GM23338 (cell line): ENCODE results near the gene PRR14.

Experiments
- TF ChIP-seq, protein P1 (sequence below), 2 experiments: fragments of 200-600 bp in 1 of 2; sonication (generic) in 1 of 2; conservative IDR thresholded peaks; 2 replicates each; pipeline versions ENCODE4 v1.5.1 to v1.6.1; 2016 to 2017; ENCODE audit warnings: antibody characterized with exemption in 2 of 2, low read depth in 2 of 2, mild to moderate bottlenecking in 2 of 2, moderate library complexity in 1 of 2
- TF ChIP-seq, protein P2 (sequence below): IDR thresholded peaks from one replicate; pipeline ENCODE4 v1.6.1; 2018; ENCODE audit warnings: antibody characterized with exemption; ENCODE audit not compliant: unreplicated experiment

DNA sequence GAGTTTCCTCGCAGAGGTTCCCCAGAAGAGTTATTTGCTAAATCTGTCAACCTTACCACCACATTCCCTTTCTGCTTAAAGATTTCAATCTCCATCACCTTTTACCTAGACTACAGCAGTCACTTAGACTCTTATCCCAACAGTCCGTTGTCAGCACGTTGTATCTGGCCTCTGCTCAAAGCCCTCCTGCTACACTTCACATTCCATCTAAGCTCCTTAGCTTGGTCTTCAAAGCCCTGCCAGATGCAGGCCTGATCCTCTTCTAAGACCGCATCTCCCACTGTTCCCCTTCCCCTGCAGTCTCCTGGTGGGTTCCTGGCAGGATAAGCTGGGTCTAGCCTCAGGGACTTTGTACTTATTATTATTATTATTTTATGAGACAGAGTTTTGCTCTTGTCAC lies 37.9 kb downstream of the PRR14 start:
- TF ChIP-seq, protein P1, sequence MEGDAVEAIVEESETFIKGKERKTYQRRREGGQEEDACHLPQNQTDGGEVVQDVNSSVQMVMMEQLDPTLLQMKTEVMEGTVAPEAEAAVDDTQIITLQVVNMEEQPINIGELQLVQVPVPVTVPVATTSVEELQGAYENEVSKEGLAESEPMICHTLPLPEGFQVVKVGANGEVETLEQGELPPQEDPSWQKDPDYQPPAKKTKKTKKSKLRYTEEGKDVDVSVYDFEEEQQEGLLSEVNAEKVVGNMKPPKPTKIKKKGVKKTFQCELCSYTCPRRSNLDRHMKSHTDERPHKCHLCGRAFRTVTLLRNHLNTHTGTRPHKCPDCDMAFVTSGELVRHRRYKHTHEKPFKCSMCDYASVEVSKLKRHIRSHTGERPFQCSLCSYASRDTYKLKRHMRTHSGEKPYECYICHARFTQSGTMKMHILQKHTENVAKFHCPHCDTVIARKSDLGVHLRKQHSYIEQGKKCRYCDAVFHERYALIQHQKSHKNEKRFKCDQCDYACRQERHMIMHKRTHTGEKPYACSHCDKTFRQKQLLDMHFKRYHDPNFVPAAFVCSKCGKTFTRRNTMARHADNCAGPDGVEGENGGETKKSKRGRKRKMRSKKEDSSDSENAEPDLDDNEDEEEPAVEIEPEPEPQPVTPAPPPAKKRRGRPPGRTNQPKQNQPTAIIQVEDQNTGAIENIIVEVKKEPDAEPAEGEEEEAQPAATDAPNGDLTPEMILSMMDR (conservative IDR thresholded peaks at IDR 0.05; ENCODE audit: low read depth in 2 of 2): no peak
- TF ChIP-seq, protein P2, sequence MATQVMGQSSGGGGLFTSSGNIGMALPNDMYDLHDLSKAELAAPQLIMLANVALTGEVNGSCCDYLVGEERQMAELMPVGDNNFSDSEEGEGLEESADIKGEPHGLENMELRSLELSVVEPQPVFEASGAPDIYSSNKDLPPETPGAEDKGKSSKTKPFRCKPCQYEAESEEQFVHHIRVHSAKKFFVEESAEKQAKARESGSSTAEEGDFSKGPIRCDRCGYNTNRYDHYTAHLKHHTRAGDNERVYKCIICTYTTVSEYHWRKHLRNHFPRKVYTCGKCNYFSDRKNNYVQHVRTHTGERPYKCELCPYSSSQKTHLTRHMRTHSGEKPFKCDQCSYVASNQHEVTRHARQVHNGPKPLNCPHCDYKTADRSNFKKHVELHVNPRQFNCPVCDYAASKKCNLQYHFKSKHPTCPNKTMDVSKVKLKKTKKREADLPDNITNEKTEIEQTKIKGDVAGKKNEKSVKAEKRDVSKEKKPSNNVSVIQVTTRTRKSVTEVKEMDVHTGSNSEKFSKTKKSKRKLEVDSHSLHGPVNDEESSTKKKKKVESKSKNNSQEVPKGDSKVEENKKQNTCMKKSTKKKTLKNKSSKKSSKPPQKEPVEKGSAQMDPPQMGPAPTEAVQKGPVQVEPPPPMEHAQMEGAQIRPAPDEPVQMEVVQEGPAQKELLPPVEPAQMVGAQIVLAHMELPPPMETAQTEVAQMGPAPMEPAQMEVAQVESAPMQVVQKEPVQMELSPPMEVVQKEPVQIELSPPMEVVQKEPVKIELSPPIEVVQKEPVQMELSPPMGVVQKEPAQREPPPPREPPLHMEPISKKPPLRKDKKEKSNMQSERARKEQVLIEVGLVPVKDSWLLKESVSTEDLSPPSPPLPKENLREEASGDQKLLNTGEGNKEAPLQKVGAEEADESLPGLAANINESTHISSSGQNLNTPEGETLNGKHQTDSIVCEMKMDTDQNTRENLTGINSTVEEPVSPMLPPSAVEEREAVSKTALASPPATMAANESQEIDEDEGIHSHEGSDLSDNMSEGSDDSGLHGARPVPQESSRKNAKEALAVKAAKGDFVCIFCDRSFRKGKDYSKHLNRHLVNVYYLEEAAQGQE: no peak
